ENCODE measurements around the gene TMEM135.
"Not testable (repeated sequence)": the region's sequence is repeated elsewhere in the genome, so short reads cannot be mapped to it uniquely, and the experiment has no call there.

TMEM135 gene

GRCh38 chr11:87185228-87185627, 147.5 kb downstream of the TMEM135 start:
- Histone ChIP-seq H3K36me3 (ENCODE audit: control insufficient read depth in 2 of 2, insufficient read depth in 2 of 2, low read length in 2 of 2) (no peaks in the 10 kb centered on the region), H3K9ac (ENCODE audit: low read depth in 1 of 2, low read length in 2 of 2) (no peak overlapping the region), H3K4me1 (ENCODE audit: control insufficient read depth in 2 of 2, insufficient read depth in 2 of 2, low read length in 2 of 2) (no peaks in the 10 kb centered on the region), H3K9me3 (ENCODE audit: control insufficient read depth in 2 of 2, low read length in 2 of 2) (no peaks in the 10 kb centered on the region), H3K27ac (ENCODE audit: low read depth in 2 of 2, low read length in 2 of 2) (no peak overlapping the region), H3K4me3 (ENCODE audit: low read length in 2 of 2) (no peak overlapping the region), H3K27me3 (ENCODE audit: control insufficient read depth in 2 of 2, insufficient read depth in 2 of 2, low read length in 2 of 2) (no peaks in the 10 kb centered on the region)

- no peaks in the 10 kb centered on the region for H3K4me1 ChIP-seq (ENCODE audit: control insufficient read depth in 2 of 2, insufficient read depth in 2 of 2, low read length in 2 of 2)
- no peaks in the 10 kb centered on the region for H3K27me3 ChIP-seq (ENCODE audit: control insufficient read depth in 2 of 2, insufficient read depth in 2 of 2, low read length in 2 of 2)
- H3K36me3 ChIP-seq (ENCODE audit: control insufficient read depth in 2 of 2, insufficient read depth in 2 of 2, low read length in 2 of 2): no peaks in the 10 kb centered on the region
- H3K27ac ChIP-seq (ENCODE audit: low read depth in 2 of 2, low read length in 2 of 2): no peak overlapping the region
- H3K9me3 ChIP-seq (ENCODE audit: control insufficient read depth in 2 of 2, low read length in 2 of 2): no peaks in the 10 kb centered on the region
- H3K9ac ChIP-seq (ENCODE audit: low read depth in 1 of 2, low read length in 2 of 2): no peak overlapping the region
- H3K4me3 ChIP-seq (ENCODE audit: low read length in 2 of 2): no peak overlapping the region
Measured at GRCh38 chr11:87187076-87187475, 149.3 kb downstream of the TMEM135 start.

GRCh38 chr11:87187930-87188329, 150.2 kb downstream of the TMEM135 start:
- H3K4me1 ChIP-seq (ENCODE audit: control insufficient read depth in 2 of 2, insufficient read depth in 2 of 2, low read length in 2 of 2): no peaks in the 10 kb centered on the region
- H3K9me3 ChIP-seq (ENCODE audit: control insufficient read depth in 2 of 2, low read length in 2 of 2): no peaks in the 10 kb centered on the region
- H3K27me3 ChIP-seq (ENCODE audit: control insufficient read depth in 2 of 2, insufficient read depth in 2 of 2, low read length in 2 of 2): no peaks in the 10 kb centered on the region
- no peak overlapping the region for H3K27ac ChIP-seq (ENCODE audit: low read depth in 2 of 2, low read length in 2 of 2)
- H3K4me3 ChIP-seq (ENCODE audit: low read length in 2 of 2): no peak overlapping the region
- no peak overlapping the region for H3K9ac ChIP-seq (ENCODE audit: low read depth in 1 of 2, low read length in 2 of 2)
- H3K36me3 ChIP-seq (ENCODE audit: control insufficient read depth in 2 of 2, insufficient read depth in 2 of 2, low read length in 2 of 2): no peaks in the 10 kb centered on the region

- not testable (repeated sequence) for H3K4me3 ChIP-seq (ENCODE audit: low read length in 2 of 2); H3K27me3 ChIP-seq (ENCODE audit: control insufficient read depth in 2 of 2, insufficient read depth in 2 of 2, low read length in 2 of 2); H3K36me3 ChIP-seq (ENCODE audit: control insufficient read depth in 2 of 2, insufficient read depth in 2 of 2, low read length in 2 of 2); H3K4me1 ChIP-seq (ENCODE audit: control insufficient read depth in 2 of 2, insufficient read depth in 2 of 2, low read length in 2 of 2); H3K27ac ChIP-seq (ENCODE audit: low read depth in 2 of 2, low read length in 2 of 2); H3K9me3 ChIP-seq (ENCODE audit: control insufficient read depth in 2 of 2, low read length in 2 of 2); H3K9ac ChIP-seq (ENCODE audit: low read depth in 1 of 2, low read length in 2 of 2)
Measured at GRCh38 chr11:87188396-87188795, 150.7 kb downstream of the TMEM135 start.

- not testable (repeated sequence) for H3K4me3 ChIP-seq (ENCODE audit: low read length in 2 of 2); H3K4me1 ChIP-seq (ENCODE audit: control insufficient read depth in 2 of 2, insufficient read depth in 2 of 2, low read length in 2 of 2); H3K36me3 ChIP-seq (ENCODE audit: control insufficient read depth in 2 of 2, insufficient read depth in 2 of 2, low read length in 2 of 2); H3K9me3 ChIP-seq (ENCODE audit: control insufficient read depth in 2 of 2, low read length in 2 of 2); H3K9ac ChIP-seq (ENCODE audit: low read depth in 1 of 2, low read length in 2 of 2); H3K27ac ChIP-seq (ENCODE audit: low read depth in 2 of 2, low read length in 2 of 2); H3K27me3 ChIP-seq (ENCODE audit: control insufficient read depth in 2 of 2, insufficient read depth in 2 of 2, low read length in 2 of 2)
Measured at GRCh38 chr11:87188921-87189320, 151.2 kb downstream of the TMEM135 start.

GRCh38 chr11:87190071-87190470, 152.3 kb downstream of the TMEM135 start:
- H3K36me3 ChIP-seq (ENCODE audit: control insufficient read depth in 2 of 2, insufficient read depth in 2 of 2, low read length in 2 of 2): no peaks in the 10 kb centered on the region
- no peak overlapping the region for H3K27ac ChIP-seq (ENCODE audit: low read depth in 2 of 2, low read length in 2 of 2)
- no peaks in the 10 kb centered on the region for H3K9me3 ChIP-seq (ENCODE audit: control insufficient read depth in 2 of 2, low read length in 2 of 2)
- no peak overlapping the region for H3K4me3 ChIP-seq (ENCODE audit: low read length in 2 of 2)
- H3K27me3 ChIP-seq (ENCODE audit: control insufficient read depth in 2 of 2, insufficient read depth in 2 of 2, low read length in 2 of 2): no peaks in the 10 kb centered on the region
- no peak overlapping the region for H3K9ac ChIP-seq (ENCODE audit: low read depth in 1 of 2, low read length in 2 of 2)
- H3K4me1 ChIP-seq (ENCODE audit: control insufficient read depth in 2 of 2, insufficient read depth in 2 of 2, low read length in 2 of 2): no peaks in the 10 kb centered on the region

GRCh38 chr11:87193756-87194470, 156.2 kb downstream of the TMEM135 start:
- Histone ChIP-seq H3K27ac (ENCODE audit: low read depth in 2 of 2, low read length in 2 of 2) (no peak overlapping the region), H3K27me3 (ENCODE audit: control insufficient read depth in 2 of 2, insufficient read depth in 2 of 2, low read length in 2 of 2) (no peaks in the 10 kb centered on the region)

GRCh38 chr11:87194985-87195820, 157.5 kb downstream of the TMEM135 start:
- Histone ChIP-seq H3K4me3 (ENCODE audit: low read length in 2 of 2) (no peak overlapping the region), H3K36me3 (ENCODE audit: control insufficient read depth in 2 of 2, insufficient read depth in 2 of 2, low read length in 2 of 2) (no peaks in the 10 kb centered on the region), H3K4me1 (ENCODE audit: control insufficient read depth in 2 of 2, insufficient read depth in 2 of 2, low read length in 2 of 2) (no peaks in the 10 kb centered on the region), H3K27me3 (ENCODE audit: control insufficient read depth in 2 of 2, insufficient read depth in 2 of 2, low read length in 2 of 2) (no peaks in the 10 kb centered on the region), H3K27ac (ENCODE audit: low read depth in 2 of 2, low read length in 2 of 2) (no peak overlapping the region), H3K9me3 (ENCODE audit: control insufficient read depth in 2 of 2, low read length in 2 of 2) (no peaks in the 10 kb centered on the region), H3K9ac (ENCODE audit: low read depth in 1 of 2, low read length in 2 of 2) (no peak overlapping the region)

More at GRCh38 chr11:87193756-87194470, 156.2 kb downstream of the TMEM135 start:
- H3K9ac ChIP-seq (ENCODE audit: low read depth in 1 of 2, low read length in 2 of 2): no peak overlapping the region
- no peaks in the 10 kb centered on the region for H3K36me3 ChIP-seq (ENCODE audit: control insufficient read depth in 2 of 2, insufficient read depth in 2 of 2, low read length in 2 of 2)
- H3K4me1 ChIP-seq (ENCODE audit: control insufficient read depth in 2 of 2, insufficient read depth in 2 of 2, low read length in 2 of 2): no peaks in the 10 kb centered on the region
- no peak overlapping the region for H3K4me3 ChIP-seq (ENCODE audit: low read length in 2 of 2)
- no peaks in the 10 kb centered on the region for H3K9me3 ChIP-seq (ENCODE audit: control insufficient read depth in 2 of 2, low read length in 2 of 2)

- Histone ChIP-seq H3K27me3 (ENCODE audit: control insufficient read depth in 2 of 2, insufficient read depth in 2 of 2, low read length in 2 of 2) (no peaks in the 10 kb centered on the region), H3K36me3 (ENCODE audit: control insufficient read depth in 2 of 2, insufficient read depth in 2 of 2, low read length in 2 of 2) (no peaks in the 10 kb centered on the region), H3K9me3 (ENCODE audit: control insufficient read depth in 2 of 2, low read length in 2 of 2) (no peaks in the 10 kb centered on the region), H3K4me1 (ENCODE audit: control insufficient read depth in 2 of 2, insufficient read depth in 2 of 2, low read length in 2 of 2) (no peaks in the 10 kb centered on the region), H3K27ac (ENCODE audit: low read depth in 2 of 2, low read length in 2 of 2) (no peak overlapping the region), H3K4me3 (ENCODE audit: low read length in 2 of 2) (no peak overlapping the region), H3K9ac (ENCODE audit: low read depth in 1 of 2, low read length in 2 of 2) (no peak overlapping the region)
Measured at GRCh38 chr11:87198266-87198881, 160.6 kb downstream of the TMEM135 start.

GRCh38 chr11:87201376-87201775, 163.6 kb downstream of the TMEM135 start:
- H3K27ac ChIP-seq (ENCODE audit: low read depth in 2 of 2, low read length in 2 of 2): no peak overlapping the region
- H3K27me3 ChIP-seq (ENCODE audit: control insufficient read depth in 2 of 2, insufficient read depth in 2 of 2, low read length in 2 of 2): no peaks in the 10 kb centered on the region
- no peak overlapping the region for H3K9ac ChIP-seq (ENCODE audit: low read depth in 1 of 2, low read length in 2 of 2)
- H3K36me3 ChIP-seq (ENCODE audit: control insufficient read depth in 2 of 2, insufficient read depth in 2 of 2, low read length in 2 of 2): no peaks in the 10 kb centered on the region
- no peak overlapping the region for H3K4me3 ChIP-seq (ENCODE audit: low read length in 2 of 2)
- no peaks in the 10 kb centered on the region for H3K9me3 ChIP-seq (ENCODE audit: control insufficient read depth in 2 of 2, low read length in 2 of 2)
- H3K4me1 ChIP-seq (ENCODE audit: control insufficient read depth in 2 of 2, insufficient read depth in 2 of 2, low read length in 2 of 2): no peaks in the 10 kb centered on the region

Data from mucosa of rectum (tissue), 2 donors.